ENCODE results near the gene SRC. TPM values are rescaled to one million over a fixed set of nuclear protein-coding genes. Genes with fewer than 3 reads are reported as not detected.

Gene SRC
- total RNA-seq, 1 donor from 2014 or later = 48.6 TPM

GRCh38 chr20:37393196-37393862 is 47.4 kb downstream of the SRC start:
- DNase-seq (ENCODE audit: extremely low spot score in 2 of 2) = no peak
- no peaks in the 10 kb centered on the region for H3K9me3 ChIP-seq
- intact Hi-C loops (cut with DNase I) = no loop called here
- no peak overlapping the region for H3K4me3 ChIP-seq
- TF ChIP-seq CTCF (IDR thresholded peaks at IDR 0.05) = no peak
- no peak for TF ChIP-seq POLR2AphosphoS5 (IDR thresholded peaks at IDR 0.05; ENCODE audit: insufficient read depth in 1 of 2, low read depth in 1 of 2)
- no peak for TF ChIP-seq POLR2A (IDR thresholded peaks at IDR 0.05)
- no peaks in the 10 kb centered on the region for H3K27me3 ChIP-seq
- H3K27ac ChIP-seq = peak overlapping the region; percentile 24
- peaks cover 15% of the 10 kb centered on the region for H3K4me1 ChIP-seq
- peaks cover 0 to 33% of the 10 kb centered on the region in 2 donors for H3K36me3 ChIP-seq

- intact Hi-C loops (cut with DNase I) = no loop called here
- no peak for DNase-seq (ENCODE audit: extremely low spot score in 2 of 2)
- Histone ChIP-seq H3K36me3 (peaks cover 0 to 33% of the 10 kb centered on the region in 2 donors), H3K4me1 (peaks cover 15% of the 10 kb centered on the region), H3K27ac (no peak overlapping the region), H3K9me3 (no peaks in the 10 kb centered on the region), H3K27me3 (no peaks in the 10 kb centered on the region), H3K4me3 (no peak overlapping the region)
- TF ChIP-seq POLR2A (IDR thresholded peaks at IDR 0.05) (no peak), CTCF (IDR thresholded peaks at IDR 0.05) (no peak), POLR2AphosphoS5 (IDR thresholded peaks at IDR 0.05; ENCODE audit: insufficient read depth in 1 of 2, low read depth in 1 of 2) (no peak)
These were observed 48.1 kb downstream of the SRC start for GRCh38 chr20:37393863-37394542.

GRCh38 chr20:37394543-37395409 is 48.8 kb downstream of the SRC start:
- no peak overlapping the region for H3K27ac ChIP-seq
- H3K27me3 ChIP-seq = no peaks in the 10 kb centered on the region
- DNase-seq (ENCODE audit: extremely low spot score in 2 of 2) = no peak
- peaks cover 0 to 30% of the 10 kb centered on the region in 2 donors for H3K36me3 ChIP-seq
- intact Hi-C loops (cut with DNase I) = no loop called here
- H3K4me3 ChIP-seq = no peak overlapping the region
- no peaks in the 10 kb centered on the region for H3K9me3 ChIP-seq
- TF ChIP-seq POLR2AphosphoS5 (IDR thresholded peaks at IDR 0.05; ENCODE audit: insufficient read depth in 1 of 2, low read depth in 1 of 2) (no peak), CTCF (IDR thresholded peaks at IDR 0.05) (no peak), POLR2A (IDR thresholded peaks at IDR 0.05) (no peak)
- H3K4me1 ChIP-seq = peaks cover 15% of the 10 kb centered on the region

GRCh38 chr20:37395410-37395797 is 49.5 kb downstream of the SRC start:
- no peaks in the 10 kb centered on the region for H3K9me3 ChIP-seq
- DNase-seq (ENCODE audit: extremely low spot score in 2 of 2) = no peak
- no peak overlapping the region for H3K27ac ChIP-seq
- no peak for TF ChIP-seq POLR2AphosphoS5 (IDR thresholded peaks at IDR 0.05; ENCODE audit: insufficient read depth in 1 of 2, low read depth in 1 of 2)
- no peak for TF ChIP-seq CTCF (IDR thresholded peaks at IDR 0.05)
- TF ChIP-seq POLR2A (IDR thresholded peaks at IDR 0.05) = no peak
- intact Hi-C loops (cut with DNase I) = no loop called here
- peaks cover 0 to 33% of the 10 kb centered on the region in 2 donors for H3K36me3 ChIP-seq
- peaks cover 15% of the 10 kb centered on the region for H3K4me1 ChIP-seq
- no peak overlapping the region for H3K4me3 ChIP-seq
- no peaks in the 10 kb centered on the region for H3K27me3 ChIP-seq
